Measurements from ENCODE around the gene KCNS3. TPM values are rescaled to one million over a fixed set of nuclear protein-coding genes. Genes with fewer than 3 reads are reported as not detected.

KCNS3 gene
- total and polyA plus RNA-seq, 10 donors, result 0.41 to 2.6 (median 1.0) TPM

GRCh38 chr2:17950006-17950405 is 71.5 kb downstream of the KCNS3 start:
- Histone ChIP-seq H3K27me3 (replicated peaks in 1 of 7) (no peaks in the 10 kb centered on the region), H3K4me3 (no peak overlapping the region), H3K27ac (no peak overlapping the region), H3K36me3 (no peaks in the 10 kb centered on the region), H3K9me3 (no peaks in the 10 kb centered on the region), H3K4me1 (no peaks in the 10 kb centered on the region)
- intact Hi-C loops (cut with DNase I; ENCODE audit: low total_unique reads), result no loop called here
- TF ChIP-seq POLR2A (IDR thresholded peaks at IDR 0.05), result no peak
- no peak for TF ChIP-seq POLR2AphosphoS5 (IDR thresholded peaks at IDR 0.05)
- TF ChIP-seq, protein P1, sequence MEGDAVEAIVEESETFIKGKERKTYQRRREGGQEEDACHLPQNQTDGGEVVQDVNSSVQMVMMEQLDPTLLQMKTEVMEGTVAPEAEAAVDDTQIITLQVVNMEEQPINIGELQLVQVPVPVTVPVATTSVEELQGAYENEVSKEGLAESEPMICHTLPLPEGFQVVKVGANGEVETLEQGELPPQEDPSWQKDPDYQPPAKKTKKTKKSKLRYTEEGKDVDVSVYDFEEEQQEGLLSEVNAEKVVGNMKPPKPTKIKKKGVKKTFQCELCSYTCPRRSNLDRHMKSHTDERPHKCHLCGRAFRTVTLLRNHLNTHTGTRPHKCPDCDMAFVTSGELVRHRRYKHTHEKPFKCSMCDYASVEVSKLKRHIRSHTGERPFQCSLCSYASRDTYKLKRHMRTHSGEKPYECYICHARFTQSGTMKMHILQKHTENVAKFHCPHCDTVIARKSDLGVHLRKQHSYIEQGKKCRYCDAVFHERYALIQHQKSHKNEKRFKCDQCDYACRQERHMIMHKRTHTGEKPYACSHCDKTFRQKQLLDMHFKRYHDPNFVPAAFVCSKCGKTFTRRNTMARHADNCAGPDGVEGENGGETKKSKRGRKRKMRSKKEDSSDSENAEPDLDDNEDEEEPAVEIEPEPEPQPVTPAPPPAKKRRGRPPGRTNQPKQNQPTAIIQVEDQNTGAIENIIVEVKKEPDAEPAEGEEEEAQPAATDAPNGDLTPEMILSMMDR (IDR thresholded peaks at IDR 0.05 in 8 of 11, conservative IDR thresholded peaks at IDR 0.05 in 3 of 11), result no peak
- no peak for DNase-seq
- 66 to 76% (median 68%) methylated on average over 6 of the region's 6 CpGs for WGBS, 5 donors

DNA sequence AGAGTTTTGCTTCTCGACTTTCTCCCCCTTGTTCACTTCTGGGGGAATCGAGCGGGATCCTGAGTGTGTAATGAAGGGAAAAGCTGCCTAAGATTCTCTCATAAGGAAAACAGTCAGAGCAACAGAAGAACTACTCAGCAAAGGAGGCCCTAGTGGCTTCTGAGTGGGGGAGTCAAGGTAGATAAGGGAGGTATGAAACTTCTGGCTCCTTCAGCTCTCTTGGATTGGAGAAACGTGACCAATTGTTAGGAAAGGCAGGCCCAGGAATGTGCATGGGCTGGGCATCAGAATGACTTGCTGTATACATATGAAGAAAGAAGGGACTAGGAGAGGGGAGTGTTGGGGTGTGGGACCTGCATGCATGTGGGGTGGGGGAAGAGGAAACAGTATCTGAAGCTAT is 73.1 kb downstream of the KCNS3 start:
- intact Hi-C loops (cut with DNase I; ENCODE audit: low total_unique reads), result no loop called here
- H3K9me3 ChIP-seq, result no peaks in the 10 kb centered on the region
- WGBS, 5 donors, result 69 to 87% (median 75%) methylated on average over 4 of the region's 4 CpGs
- TF ChIP-seq POLR2A (IDR thresholded peaks at IDR 0.05), result no peak
- TF ChIP-seq, protein P1 (IDR thresholded peaks at IDR 0.05 in 8 of 11, conservative IDR thresholded peaks at IDR 0.05 in 3 of 11), result no peak
- no peak for TF ChIP-seq POLR2AphosphoS5 (IDR thresholded peaks at IDR 0.05)
- no peaks in the 10 kb centered on the region for H3K27me3 ChIP-seq (replicated peaks in 1 of 7)
- no peak for DNase-seq
- H3K4me1 ChIP-seq, result no peaks in the 10 kb centered on the region
- no peak overlapping the region for H3K4me3 ChIP-seq
- H3K36me3 ChIP-seq, result no peaks in the 10 kb centered on the region
- H3K27ac ChIP-seq, result no peak overlapping the region

GRCh38 chr2:17958466-17959092 is 80.1 kb downstream of the KCNS3 start:
- no peak for DNase-seq
- intact Hi-C loops (cut with DNase I; ENCODE audit: low total_unique reads), result no loop called here
- H3K27ac ChIP-seq, result no peak overlapping the region
- TF ChIP-seq, protein P1 (IDR thresholded peaks at IDR 0.05 in 8 of 11, conservative IDR thresholded peaks at IDR 0.05 in 3 of 11), result no peak
- TF ChIP-seq POLR2A (IDR thresholded peaks at IDR 0.05) (no peak), POLR2AphosphoS5 (IDR thresholded peaks at IDR 0.05) (no peak)
- H3K36me3 ChIP-seq, result no peaks in the 10 kb centered on the region
- no peaks in the 10 kb centered on the region for H3K4me1 ChIP-seq
- 77 to 88% (median 84%) methylated on average over 4 of the region's 4 CpGs for WGBS, 5 donors
- no peaks in the 10 kb centered on the region for H3K9me3 ChIP-seq
- H3K27me3 ChIP-seq (replicated peaks in 1 of 7), result no peaks in the 10 kb centered on the region
- no peak overlapping the region for H3K4me3 ChIP-seq

DNA sequence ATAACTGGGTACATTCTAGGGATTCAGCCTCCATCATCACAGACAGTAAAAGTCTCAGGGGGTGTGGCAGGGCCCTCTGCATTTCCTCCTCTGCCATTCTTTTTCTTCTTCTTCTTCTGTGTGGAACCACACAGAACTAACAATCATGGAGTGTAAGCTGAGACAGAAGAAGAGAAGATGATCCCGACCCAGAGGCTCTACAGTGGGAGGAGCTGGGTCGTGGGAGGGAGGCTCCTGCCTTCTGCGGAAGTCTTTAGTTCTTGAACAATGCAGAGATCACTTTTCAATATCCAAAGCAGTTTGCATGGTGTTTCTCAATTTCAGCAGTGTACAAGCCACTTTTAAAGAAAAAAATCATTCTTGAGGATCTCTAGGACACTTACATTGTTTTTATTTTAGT is 80.9 kb downstream of the KCNS3 start:
- intact Hi-C loops (cut with DNase I; ENCODE audit: low total_unique reads), result no loop called here
- H3K9me3 ChIP-seq, result no peaks in the 10 kb centered on the region
- WGBS, 5 donors, result 28 to 48% (median 33%) methylated on average over 3 of the region's 3 CpGs
- no peaks in the 10 kb centered on the region for H3K4me1 ChIP-seq
- DNase-seq, result no peak
- H3K27me3 ChIP-seq (replicated peaks in 1 of 7), result no peaks in the 10 kb centered on the region
- no peak overlapping the region for H3K4me3 ChIP-seq
- TF ChIP-seq, protein P1 (IDR thresholded peaks at IDR 0.05 in 8 of 11, conservative IDR thresholded peaks at IDR 0.05 in 3 of 11), result no peak
- no peak for TF ChIP-seq POLR2AphosphoS5 (IDR thresholded peaks at IDR 0.05)
- no peak for TF ChIP-seq POLR2A (IDR thresholded peaks at IDR 0.05)
- H3K27ac ChIP-seq, result no peak overlapping the region
- no peaks in the 10 kb centered on the region for H3K36me3 ChIP-seq
